ENCODE data around the gene CEND1.
"Not testable (repeated sequence)": the region's sequence is repeated elsewhere in the genome, so short reads cannot be mapped to it uniquely, and the experiment has no call there.

Gene CEND1

GRCh38 chr11:766106-766935, 23.6 kb downstream of the CEND1 start:
- DNase-seq, result no peak

- DNase-seq, result no peak
Observed at GRCh38 chr11:765802-766091, 24.1 kb downstream of the CEND1 start.

DNA sequence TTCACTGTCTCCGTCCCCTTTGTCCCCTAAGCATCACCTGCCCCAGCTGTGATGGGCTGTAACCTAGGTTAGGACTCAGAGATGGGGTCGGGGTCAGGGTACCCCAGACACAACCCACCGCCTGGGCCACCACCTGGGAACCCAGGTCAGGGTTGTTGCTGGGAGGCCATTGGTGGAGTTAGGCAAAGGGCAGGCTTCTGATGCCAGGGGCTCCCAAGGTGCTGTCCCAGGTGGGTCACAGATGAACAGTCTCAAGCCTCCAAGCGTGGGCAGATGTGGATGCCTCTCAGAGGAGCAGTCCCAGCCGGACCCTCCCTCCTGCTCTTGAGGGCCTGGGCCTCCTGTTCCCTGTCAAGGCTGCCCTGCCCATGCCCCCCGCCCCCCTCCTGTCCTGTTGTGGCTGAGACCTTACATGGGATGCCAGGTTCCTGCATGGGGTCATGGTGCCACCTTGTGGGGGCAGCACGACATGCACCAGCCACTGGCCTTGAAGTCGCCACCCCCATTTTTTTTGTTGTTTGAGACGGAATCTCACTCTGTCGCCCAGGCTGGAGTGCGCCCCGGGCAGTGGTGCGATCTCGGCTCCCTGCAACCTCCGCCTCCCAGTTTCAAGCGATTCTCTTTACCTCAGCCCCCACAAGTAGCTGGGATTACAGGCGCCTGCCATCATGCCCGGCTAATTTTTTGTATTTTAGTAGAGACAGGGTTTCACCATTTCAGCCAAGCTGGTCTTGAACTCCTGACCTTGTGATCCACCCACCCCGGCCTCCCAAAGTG, 24.7 kb downstream of the CEND1 start:
- DNase-seq, result peak in 27 of 58 donors; percentile 23 to 69 (median 46)

DNA sequence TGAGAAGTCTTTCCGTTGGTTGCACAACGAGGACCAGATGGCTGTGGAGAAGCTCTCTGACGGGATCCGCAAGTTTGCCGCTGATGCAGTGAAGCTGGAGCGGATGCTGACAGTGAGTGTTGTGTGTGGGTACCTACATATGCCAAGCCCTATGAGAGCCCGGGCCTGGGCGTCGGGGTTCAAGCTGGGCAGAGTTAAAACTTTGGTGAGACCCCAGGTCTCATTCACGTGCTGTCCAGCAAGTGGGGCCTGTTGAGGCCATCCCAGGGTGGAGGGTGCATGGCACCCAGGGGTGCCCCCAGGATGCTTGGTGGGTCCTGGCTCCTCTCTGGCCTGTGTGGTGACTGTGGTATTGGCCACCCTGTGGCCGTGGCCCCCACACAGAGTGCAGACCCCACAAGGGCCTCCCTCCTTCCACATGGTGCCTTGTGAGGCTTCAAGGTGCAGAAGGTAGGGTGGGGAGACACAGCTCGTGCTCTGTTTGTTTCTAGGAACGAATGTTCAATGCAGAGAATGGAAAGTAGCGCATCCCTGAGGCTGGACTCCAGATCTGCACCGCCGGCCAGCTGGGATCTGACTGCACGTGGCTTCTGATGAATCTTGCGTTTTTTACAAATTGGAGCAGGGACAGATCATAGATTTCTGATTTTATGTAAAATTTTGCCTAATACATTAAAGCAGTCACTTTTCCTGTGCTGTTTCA, 25.4 kb downstream of the CEND1 start:
- DNase-seq, result no peak

DNA sequence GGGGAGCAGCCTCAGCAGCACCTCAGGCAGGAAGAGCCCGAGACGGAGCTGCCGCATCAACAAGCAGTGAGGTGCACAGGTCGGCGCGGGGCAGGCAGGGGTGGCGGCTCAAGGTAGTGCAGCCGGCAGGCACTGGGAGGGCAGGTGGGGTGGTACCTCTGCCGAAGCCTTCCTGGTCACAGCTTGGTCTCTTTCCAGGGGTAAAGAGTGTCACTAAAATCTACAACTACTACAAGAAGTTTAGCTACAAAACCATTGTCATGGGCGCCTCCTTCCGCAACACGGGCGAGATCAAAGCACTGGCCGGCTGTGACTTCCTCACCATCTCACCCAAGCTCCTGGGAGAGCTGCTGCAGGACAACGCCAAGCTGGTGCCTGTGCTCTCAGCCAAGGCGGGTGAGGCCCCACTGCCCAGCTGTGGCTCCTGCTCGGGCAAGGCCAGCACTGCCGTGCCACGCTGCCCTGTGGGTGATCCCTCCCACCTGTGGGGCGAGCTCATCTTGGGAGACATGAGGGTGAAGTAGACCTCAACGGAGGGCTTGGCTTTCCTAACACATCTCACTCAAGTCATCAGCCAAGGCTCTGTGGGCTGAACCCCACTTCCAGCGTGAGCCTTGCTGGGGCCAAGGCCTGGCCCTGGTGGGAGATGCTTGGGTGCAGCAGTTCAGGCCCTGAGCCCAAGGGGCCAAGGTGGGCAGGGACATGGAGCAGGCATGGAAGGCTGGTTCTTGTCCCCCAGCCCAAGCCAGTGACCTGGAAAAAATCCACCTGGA, 26.2 kb downstream of the CEND1 start:
- DNase-seq, result no peak

GRCh38 chr11:763073-763463, 26.8 kb downstream of the CEND1 start:
- DNase-seq, result no peak

DNA sequence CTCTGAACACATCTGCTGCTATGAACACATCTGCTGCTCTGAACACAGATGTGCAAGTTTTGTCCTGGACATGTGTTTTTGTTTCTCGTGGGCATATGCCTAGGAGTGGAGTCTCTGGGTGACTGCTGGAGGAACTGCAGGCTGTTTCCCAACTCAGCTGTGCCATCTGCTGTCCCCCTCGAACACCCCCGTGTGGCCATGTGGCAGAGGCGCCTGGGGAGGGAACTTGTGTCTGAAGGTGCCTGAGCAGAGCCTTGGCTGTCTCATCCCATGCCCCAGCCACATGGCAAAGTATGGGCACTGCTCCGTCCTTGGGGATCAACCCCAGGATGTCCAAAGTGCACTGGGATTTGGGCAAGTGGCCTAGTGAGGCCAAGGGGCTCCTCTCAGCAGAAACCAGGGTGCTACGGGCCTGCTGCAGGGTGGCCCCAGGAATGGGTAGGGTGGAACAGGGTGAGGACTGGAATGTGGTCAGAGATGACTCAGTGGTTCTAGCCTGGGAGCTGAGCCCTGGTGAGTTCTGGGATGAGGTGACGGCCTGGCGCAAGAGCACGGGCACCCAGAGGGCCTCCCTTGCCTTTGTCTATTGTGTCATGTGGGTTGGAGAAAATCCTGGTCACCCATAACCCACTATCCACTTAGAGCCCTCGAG, 27.3 kb downstream of the CEND1 start:
- DNase-seq, result peak in 42 of 58 donors; percentile 22 to 84 (median 49)

GRCh38 chr11:761526-762108, 28.3 kb downstream of the CEND1 start:
- no peak for DNase-seq

DNA sequence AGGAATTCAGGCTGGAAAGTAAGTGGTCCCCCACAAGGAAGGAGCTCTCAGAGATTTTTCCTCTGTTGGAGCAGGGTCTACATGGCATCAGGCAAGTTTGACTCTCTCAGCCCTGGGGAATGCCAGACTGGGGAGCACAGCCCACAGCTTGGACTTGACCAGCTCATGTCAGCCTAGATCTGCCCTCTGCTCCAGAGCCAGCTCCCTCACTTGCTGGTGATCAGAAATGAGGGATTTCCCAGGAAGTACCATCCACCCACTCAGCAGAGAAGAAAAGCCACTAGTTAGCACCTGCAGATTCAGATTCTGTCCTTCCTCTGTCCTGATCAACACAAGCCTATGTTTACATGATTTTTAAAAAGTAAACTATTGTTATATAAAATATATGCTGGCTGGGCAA, 29.7 kb downstream of the CEND1 start:
- no peak for DNase-seq

GRCh38 chr11:749731-750130, 40.2 kb downstream of the CEND1 start:
- DNase-seq, result no peak

DNA sequence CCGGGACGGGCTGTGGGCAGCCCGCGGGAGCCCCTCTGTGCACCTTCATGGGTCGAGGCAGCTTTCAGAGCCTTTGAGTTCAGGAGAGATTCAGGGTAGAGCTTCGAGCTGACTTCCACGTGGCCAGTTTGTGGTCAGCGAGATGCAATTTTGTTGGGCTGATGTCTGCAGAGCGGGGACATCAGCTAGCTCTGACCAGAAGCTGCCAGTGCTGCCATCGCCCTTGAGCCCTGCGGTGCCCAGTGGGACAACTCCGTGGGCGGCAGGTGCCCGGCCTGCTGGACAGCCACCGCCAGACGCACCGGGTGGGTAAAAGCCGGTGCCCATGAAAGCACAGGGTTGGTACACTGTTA, 41.9 kb downstream of the CEND1 start:
- peak in 1 of 58 donors; percentile 25 for DNase-seq

- peak in 57 of 58 donors; percentile 36 to 96 (median 87) for DNase-seq
Observed at GRCh38 chr11:747158-748006, 42.5 kb downstream of the CEND1 start, which contains the start of gene TALDO1. TSS of gene TALDO1 (plus strand) at chr11:747464. CDS start at chr11:747482, 18 bp downstream.

DNA sequence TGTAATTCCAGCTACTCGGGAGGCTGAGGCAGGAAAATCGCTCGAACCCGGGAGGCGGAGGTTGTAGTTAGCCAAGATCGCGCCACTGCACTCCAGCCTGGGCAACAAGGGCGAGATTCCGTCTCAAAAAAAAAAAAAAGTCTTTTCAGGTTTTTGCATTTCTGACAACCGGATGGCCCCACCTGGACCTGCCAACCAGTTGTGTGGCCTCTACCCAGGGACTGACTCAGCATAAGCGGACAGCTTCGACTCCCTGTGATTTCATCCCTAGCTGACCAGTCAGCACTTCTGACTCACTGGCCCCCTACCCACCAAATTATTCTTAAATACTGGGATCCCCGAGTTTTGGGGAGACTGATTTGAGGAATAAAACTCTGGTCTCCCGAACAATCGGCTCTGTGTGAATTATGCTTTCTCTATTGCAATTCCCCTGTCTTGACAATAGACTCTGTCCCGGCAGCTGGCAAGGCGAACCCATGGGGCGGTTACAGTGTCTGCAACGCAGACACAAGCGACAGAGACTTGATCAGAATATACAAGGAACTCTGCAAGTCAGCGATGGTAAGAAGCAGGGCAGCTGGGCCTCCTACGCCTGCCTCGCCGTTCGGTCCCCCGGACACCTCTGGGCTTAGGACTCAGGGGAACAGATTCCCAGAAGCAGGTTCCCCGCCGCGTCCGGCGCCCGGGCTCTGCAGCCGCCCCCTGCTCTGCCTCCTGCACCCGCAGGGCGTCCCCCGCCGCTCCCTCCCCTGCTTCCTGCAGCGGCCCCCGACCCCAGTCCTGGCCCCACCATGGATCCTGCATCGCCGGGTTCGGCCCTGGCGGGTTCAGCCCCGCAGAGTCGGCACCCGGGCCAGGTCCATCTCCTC, 43.4 kb downstream of the CEND1 start:
- DNase-seq, result peak in 38 of 58 donors; percentile 27 to 82 (median 62)

DNA sequence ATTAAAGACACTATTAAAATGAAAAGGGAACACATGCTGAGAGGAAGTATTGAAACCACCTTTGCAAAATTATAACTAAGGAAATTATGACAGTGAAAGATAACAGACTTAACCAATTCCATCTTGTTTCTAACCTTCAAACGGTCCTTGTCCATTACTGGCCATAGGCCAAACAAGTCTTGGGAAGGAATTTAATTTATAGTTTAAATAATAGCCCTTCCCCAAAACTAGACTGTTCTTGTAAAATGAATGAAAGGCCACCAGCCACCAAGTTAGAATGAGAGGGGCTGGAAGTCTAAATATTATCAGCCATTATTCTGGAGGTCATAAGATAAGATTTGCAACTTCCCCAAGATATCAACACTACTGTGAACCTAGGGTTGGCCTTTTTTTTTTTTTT, 44.5 kb downstream of the CEND1 start:
- no peak for DNase-seq

- no peak for DNase-seq
Observed at GRCh38 chr11:742571-743201, 47.2 kb downstream of the CEND1 start.

DNA sequence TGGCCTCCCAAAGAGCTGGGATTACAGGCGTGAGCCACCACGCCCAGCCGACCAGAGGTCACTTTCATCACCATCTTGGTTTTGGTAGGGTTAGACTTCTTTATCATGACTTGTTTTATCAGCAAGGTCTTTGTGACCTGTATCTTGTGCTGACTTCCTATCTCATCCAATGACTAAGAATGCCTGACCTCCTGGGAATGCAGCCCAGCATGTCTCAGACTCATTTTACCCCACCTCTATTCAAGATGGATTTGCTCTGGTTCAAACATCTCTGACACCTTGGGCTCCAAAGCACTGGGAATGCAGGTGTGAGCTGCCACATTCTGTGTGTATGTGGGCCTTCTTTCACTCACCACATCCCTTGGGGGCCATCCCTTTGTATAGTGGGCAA, 47.7 kb downstream of the CEND1 start:
- no peak for DNase-seq

DNA sequence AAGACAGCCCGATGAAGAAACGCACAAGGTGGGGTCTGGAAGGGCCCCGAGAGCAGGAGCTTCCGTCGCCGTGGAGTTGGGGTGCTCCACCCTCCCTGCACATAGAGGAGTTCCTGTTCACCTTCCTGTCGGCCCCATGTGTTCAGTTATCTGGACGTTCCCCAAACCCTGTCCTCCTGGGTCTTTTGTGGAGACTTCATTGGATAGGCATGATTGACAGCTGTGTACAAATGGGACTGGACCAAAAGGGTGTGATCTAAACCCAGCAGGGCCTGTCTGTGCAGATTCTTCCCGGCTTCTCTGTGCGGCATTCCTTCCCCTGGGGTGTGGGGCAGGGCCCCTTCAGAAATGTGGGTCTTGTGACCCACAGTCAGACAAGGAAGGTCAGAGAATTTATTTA, 52.0 kb downstream of the CEND1 start:
- DNase-seq, result not testable (repeated sequence)

DNA sequence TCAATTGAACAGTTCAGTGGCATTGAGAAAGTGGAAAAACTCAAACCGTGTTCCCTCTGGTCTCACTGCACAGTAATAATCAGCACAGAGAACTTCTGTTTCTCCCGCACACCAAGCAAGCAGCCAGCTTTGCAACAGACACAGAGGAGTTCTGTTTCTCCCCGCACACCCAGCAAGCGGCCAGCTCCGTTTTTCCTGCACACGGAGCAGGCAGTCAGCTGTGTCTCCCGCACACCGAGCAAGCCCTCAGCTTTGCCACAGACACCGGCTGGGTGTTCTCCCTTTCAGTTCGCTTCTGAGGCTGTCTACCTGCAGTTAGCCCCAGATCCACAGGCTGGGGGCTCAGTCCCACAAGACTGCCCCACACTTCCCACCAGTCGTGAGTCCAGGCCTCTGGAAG, 52.5 kb downstream of the CEND1 start:
- DNase-seq, result peak in 16 of 58 donors; percentile 12 to 55 (median 32)

Measured in anterior cingulate cortex (tissue), 58 donors.